Medulla oblongata (tissue), 1 donor: ENCODE results near the gene SCN5A.

ENCODE experiments used
- DNase-seq: peaks from one replicate; pipeline ENCODE4 v3.0.0-alpha.2; 2015; ENCODE audit errors: extremely low spot score

The SCN5A gene

GRCh38 chr3:38601956-38602550 is 47.4 kb downstream of the SCN5A start:
- DNase-seq = no peak

- no peak for DNase-seq
Observed at GRCh38 chr3:38600551-38600950, 48.9 kb downstream of the SCN5A start.

DNA sequence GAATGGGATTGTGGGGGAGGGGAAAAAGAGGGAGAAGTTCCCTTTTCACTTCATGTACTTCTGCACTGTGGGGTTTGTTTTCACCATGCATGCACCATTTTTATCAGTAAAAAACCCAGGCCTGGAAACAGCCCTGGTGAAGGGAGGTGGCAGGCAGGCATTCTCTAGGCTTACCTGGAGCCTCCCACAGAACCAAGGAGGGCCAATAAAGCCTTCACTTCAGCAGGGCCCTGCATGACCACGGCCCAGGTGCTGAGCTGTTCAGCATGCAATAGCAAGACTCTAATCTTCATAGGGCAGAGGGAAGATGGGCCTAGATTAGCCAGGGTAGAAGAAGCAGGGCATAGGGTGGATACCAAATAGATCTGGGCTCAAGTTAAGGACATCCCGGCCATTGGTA is 49.6 kb downstream of the SCN5A start:
- DNase-seq = no peak

DNA sequence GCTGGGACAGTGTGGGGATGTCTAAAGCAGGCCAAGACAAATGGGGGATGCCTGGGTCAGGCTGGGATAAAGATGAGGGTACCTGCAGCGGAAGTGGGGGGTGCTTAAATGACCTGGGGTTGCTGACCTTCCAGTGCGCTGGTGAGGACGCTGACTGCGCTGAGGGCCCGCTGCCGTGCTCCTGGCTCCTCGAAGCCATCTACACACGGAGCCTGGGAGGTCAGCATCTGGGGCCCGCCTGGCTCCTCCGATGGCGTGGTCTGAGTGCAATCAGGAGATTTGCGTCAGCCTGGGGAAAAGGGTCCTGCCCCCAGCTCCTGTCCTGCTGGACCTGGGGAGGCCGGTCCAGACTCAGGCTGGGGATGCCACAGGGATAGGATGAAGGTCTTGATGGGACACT is 50.7 kb downstream of the SCN5A start:
- DNase-seq = no peak

- no peak for DNase-seq
Observed at GRCh38 chr3:38597502-38598060, 51.9 kb downstream of the SCN5A start.

- DNase-seq = no peak
Observed at GRCh38 chr3:38595393-38595792, 54.1 kb downstream of the SCN5A start.

- no peak for DNase-seq
Observed at GRCh38 chr3:38590521-38590920, 59.0 kb downstream of the SCN5A start.

GRCh38 chr3:38588995-38589937 is 60.2 kb downstream of the SCN5A start:
- no peak for DNase-seq

- DNase-seq = no peak
Observed at GRCh38 chr3:38588371-38588971, 61.0 kb downstream of the SCN5A start.

- no peak for DNase-seq
Observed at GRCh38 chr3:38587548-38588131, 61.8 kb downstream of the SCN5A start.

GRCh38 chr3:38586546-38587520 is 62.7 kb downstream of the SCN5A start:
- DNase-seq = no peak

- no peak for DNase-seq
Observed at GRCh38 chr3:38585791-38586420, 63.6 kb downstream of the SCN5A start.

DNA sequence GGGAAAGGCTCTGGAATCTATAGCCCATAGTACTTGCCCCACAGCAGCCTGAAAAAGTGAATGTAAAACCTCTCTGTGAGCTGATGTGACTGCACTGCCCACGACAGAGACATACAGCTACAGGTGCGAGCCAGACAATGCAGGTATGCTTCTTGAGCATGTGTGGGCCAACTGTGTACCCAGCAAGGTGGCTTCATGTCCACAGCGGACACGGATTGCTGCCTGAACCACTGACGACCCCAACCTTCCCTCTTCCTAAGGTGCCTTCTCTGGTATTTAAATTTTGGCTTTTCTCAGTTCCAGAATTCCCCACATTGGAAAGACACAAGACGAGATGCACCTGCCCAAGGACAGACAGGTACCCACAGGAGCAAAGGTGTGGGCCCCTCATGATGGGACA is 65.8 kb downstream of the SCN5A start:
- no peak for DNase-seq

GRCh38 chr3:38582941-38583645 is 66.4 kb downstream of the SCN5A start:
- DNase-seq = no peak

- no peak for DNase-seq
Observed at GRCh38 chr3:38582316-38582715, 67.2 kb downstream of the SCN5A start.

GRCh38 chr3:38581774-38582173 is 67.7 kb downstream of the SCN5A start:
- no peak for DNase-seq

DNA sequence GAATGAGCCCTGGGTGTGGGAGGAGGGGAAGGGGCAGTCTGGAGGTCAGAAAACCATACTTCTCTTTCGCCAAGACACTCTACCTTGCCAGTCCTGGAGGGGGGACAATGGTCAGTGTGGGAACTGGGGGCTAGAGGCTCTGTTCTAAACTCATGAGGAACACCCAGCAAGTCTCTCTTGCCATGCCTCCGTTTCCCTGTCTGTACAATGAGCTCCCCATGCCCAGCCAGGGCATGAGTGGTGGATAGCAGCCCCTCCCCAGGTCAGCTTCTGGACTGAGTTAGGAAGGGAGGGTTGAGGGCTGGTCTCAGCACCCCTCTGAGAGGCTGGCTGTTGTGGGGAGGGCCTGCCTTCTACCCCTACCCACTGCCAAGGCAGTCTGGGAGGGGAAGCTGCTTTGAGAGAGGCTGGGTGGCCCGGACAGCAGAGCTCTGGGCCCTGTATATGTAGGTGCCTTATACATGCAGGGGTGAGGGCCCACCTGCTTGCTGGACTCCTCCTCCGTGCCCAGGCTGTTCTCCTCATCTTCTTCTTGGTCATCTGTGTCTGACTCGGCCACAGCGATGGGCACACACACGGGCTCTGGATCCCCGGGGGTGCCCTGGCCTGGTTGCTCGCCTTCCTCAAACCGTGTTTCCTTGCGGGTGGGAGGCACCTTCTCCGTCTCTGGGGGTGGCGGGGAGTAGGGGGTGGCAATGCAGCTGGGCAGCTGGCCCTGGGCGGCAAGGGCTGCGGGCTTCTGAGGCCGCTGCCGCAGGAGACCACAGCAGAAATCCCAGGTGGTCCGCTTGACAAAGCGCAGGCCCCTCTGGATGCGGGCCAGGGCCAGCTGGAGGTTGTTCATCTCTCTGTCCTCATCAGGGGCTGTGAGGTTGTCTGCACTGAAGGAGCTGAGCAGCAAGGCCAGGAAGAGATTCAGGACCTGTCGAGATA is 68.8 kb downstream of the SCN5A start:
- DNase-seq = no peak

DNA sequence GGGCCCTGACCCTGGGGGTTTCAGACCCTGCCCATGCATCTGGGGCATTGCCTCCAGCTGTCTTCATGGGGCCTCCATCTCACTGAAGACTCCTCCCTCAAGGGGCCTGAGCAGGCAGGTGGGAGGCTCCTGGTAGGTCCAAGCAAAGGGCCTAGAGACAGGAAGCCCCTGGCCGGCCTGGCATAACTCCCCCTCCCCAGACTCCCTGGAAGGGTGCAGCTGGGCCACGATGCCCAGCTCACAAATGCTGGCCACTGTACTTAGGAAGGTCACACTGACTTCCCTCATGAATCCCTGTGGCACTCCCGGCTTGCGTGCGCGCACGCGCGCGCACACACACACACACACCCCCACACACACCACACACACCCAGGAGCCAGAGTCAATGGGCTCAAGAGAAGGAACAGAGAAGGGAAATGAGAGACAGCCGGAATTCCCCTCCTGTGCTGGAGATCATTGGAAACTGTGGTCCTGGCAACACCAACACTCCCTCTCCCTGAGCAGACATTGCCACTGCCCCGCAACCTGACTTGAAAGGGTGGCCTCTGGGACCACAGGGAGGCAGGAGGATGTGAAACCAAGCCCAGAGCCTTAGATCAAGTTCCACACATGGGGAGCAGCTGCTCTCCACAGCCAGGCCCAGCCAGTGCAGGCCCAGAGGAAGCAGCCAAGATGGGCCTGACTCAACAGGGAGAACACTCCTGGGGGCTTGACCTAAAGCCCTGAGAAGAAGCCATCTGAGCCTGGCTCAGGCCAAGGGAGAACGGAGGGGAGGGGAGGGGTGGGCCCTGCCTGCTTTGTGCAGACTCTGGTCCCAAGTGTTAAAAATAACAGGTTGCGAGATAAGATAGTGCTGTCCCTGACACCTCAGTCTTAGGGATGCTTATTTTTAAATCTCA is 69.7 kb downstream of the SCN5A start:
- peak; percentile 48 for DNase-seq
